NCI-H345 treated with DMSO at 0.1 percent for 48 hours (cell line): ENCODE data around the gene COL26A1.
"Not testable (repeated sequence)": the region's sequence is repeated elsewhere in the genome, so short reads cannot be mapped to it uniquely, and the experiment has no call there.

Experiments used
- DNase-seq: peaks from one replicate; lab custom pipeline; 2025; ENCODE audit not compliant: unreplicated experiment; lab: John Stamatoyannopoulos, UW

The COL26A1 gene

DNA sequence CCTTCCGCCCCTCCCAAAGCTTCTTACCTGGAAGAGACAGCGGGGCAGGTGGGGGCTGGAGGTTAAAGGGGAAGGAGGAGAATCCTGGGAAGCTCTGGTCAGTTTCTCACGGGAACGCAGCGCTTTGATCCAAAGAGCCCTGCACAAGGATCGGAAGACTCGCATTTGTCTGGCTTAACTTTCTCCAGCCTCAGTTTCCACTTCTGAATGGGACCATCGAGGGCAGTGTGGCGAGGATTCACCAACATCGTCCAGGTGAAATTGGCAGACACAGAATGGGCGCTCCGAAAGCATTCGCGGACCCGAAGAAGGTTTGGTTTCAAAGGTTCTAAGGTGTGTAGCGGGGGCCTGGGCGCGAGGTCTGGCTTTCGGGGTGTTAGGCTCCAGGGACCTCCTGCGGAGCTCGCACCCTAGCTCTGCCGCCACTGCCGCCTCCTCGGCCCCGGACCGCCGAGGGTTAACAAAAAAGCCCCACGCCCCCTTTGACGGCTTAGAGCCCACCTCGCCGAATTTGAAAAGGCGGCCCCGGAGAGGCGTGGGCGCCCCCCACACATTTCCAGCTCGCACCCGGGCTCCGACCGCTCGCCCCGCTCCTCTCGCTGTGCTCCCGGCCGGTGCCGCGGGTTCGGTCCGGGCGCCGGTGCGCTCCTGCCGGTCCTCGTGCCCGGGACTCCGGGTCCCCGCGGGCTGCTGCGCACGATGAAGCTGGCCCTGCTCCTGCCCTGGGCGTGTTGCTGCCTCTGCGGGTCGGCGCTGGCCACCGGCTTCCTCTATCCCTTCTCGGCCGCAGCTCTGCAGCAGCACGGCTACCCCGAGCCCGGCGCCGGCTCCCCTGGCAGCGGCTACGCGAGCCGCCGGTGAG, at the start of gene COL26A1:
Gene COL26A1, plus strand, starts transcription at position 542 of the 862 bp plus-strand sequence. Its CDS starts 158 bp downstream, at position 700.
- DNase-seq = no peak

- DNase-seq = no peak
Observed at GRCh38 chr7:101315336-101315735, 47.3 kb upstream of the COL26A1 start.

GRCh38 chr7:101319401-101319800, 43.3 kb upstream of the COL26A1 start:
- DNase-seq = no peak

GRCh38 chr7:101321491-101322401, 40.9 kb upstream of the COL26A1 start, which contains the start of gene IFT22:
IFT22 (minus strand) TSS chr7:101321812; CDS start chr7:101321709, 103 bp downstream.
- peak; percentile 68 for DNase-seq

DNA sequence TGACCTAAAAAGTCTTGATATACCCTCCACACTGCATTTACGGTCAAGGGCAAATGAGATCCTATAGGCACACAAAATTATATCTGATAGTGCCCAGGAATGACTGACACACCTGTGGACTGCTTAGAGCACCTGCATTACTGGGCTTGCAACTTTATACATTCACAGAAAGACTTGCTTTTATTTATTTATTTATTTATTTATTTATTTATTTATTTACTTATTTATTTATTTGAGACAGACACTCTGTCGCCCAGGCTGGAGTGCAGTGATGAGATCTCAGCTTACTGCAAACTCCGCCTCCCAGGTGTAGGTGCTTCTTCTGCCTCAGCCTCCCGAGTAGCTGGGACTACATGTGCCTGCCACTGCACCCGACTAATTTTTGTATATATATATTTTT, 34.5 kb upstream of the COL26A1 start:
- no peak for DNase-seq

- DNase-seq = no peak
Observed at GRCh38 chr7:101330011-101330484, 32.6 kb upstream of the COL26A1 start.

DNA sequence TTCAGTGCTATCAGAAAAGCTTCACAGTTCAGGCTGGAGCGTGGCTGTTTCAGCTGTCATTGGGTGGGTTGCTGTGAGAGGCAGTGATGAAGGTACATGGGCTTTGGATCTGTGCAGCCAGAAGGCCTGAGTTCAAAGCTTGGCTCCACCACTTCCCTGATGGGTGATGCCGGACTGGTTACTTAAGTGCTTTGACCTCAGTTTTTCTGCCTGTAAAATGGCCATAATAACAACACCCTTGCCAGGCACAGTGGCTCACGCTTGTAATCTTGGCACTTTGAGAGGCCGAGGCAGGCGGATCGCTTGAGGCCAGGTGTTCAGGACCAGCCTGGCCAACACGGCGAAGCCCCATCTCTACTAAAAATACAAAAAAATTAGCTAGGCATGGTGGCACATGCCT, 30.6 kb upstream of the COL26A1 start:
- no peak for DNase-seq

- no peak for DNase-seq
Observed at GRCh38 chr7:101333912-101334311, 28.8 kb upstream of the COL26A1 start.

DNA sequence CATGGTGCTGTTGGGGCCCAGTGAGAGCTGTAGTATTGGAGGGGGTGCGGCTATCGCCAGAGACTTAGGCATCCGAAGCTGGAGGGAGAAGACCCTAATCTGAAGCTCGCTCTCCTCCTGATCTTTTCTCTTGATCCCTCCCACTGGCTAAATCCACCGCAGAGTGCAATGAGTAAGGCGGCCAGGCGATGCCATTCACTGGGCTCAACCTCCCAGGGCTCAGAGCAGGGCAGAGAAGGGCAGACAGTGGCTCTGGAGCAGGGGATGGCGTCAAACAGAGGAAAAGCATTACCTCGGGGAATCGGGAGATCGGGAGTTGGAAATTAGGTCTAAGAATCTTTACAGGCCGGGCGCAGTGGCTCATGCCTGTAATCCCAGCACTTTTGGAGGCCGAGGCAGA, 22.3 kb upstream of the COL26A1 start:
- no peak for DNase-seq

DNA sequence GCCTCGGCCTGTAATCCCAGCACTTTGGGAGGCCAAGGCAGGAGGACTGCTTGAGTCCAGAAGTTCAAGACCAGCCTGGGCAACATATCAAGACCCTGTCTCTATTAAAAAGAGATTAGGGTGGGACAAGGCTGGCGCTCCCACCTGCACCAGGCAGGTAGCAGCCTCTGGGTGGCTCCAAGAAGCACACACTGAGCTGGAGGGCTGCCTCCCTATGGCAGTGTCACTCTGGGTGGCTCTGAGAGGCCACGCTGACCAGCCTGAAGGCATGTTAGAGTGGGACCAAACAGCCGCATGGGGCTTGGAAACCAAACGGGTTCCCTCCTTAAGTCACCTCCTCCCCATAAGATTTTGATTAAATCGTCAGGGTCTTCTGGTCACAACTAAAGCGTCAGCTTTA, 19.8 kb upstream of the COL26A1 start:
- no peak for DNase-seq

DNA sequence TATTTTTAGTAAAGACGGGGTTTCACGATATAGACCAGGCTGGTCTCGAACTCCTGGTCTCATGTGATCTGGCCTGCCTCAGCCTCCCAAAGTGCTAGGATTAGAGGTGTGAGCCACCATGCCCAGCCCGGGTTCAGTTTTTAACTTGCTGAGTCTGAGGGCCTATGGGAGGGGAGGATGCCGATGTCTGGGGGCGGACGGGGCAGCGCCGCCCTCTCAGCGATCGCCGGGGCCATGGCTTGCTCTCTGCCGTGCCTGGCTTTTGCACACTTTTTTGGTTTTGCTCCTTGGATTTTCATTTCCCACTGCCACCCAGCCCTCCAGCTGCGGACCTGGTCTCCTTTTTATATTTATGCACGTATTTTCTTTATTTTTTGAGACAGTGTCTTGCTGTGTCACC, 15.2 kb upstream of the COL26A1 start:
- no peak for DNase-seq

- not testable (repeated sequence) for DNase-seq
Observed at GRCh38 chr7:101348456-101349067, 14.1 kb upstream of the COL26A1 start.

GRCh38 chr7:101349300-101349699, 13.4 kb upstream of the COL26A1 start:
- not testable (repeated sequence) for DNase-seq

DNA sequence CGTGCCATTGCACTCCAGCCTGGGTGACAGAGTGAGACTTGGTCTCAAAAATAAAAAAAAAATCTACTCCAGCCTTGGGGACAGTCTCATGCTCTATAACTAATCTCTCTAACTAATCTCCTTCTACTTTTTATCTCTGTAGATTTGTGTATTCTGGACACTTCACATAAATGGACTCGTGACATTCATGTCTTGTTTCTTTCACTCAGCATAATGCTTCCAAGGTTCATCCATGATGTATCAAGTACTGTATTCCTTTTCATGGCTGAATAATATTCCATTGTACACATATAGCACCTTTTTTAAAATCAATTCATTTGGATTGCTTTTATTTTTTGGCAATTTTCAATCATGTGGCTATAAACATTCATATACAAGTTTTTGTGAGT, 9.8 kb upstream of the COL26A1 start:
- DNase-seq = no peak

GRCh38 chr7:101357433-101357832, 5.2 kb upstream of the COL26A1 start:
- DNase-seq = no peak

GRCh38 chr7:101363196-101363733, 590 bp downstream of the COL26A1 start:
- no peak for DNase-seq

DNA sequence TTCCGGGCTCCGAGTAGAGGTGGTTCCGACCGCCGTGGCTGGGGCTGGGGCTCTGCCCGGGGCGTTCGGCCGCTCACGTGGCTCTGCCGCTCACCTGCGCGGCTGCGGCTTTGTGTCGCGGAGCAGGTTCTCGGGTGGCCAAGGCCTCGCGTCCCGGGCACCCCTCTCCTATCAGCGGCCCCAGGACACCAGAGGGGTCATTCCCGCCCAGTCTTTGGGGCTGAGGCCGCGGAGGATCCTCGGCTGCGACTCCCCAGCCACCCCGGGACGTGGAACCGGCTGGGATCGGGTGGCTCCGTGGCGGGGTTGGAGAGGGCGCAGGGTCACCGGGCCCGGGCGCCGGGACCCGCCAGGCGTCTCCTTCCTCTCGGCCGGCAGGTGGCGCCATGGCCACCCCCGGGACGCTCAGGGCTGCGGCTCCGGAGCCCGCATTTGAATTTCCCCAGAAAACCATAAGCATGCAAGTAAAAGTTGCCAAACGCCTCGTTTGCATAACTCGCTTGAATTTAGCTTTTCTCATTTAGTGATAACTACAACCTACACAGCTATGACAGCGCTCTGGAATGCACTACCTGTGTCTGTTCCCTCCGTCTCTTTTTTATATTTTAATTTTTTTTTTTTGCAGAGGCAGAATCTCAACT, 1.2 kb downstream of the COL26A1 start:
- DNase-seq = no peak

DNA sequence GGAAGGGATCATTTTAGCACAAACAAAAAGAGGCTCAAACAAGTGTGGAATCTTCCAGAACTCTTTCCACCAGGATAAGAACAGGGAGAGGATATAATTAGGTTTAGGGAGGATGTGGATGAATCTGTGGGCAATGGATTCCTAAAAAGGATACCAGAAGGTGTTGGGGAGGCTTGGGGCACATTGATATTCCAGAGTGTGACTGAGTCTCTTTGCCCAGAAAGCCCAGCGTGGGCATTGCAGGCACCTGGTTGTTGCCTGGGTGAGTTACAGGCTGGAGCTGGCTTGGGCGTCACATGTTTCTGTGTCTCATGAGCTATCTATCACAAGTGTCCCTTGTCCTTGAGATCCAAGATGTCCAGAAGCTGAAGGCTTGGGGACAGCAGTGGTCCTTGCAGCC, 3.3 kb downstream of the COL26A1 start:
- DNase-seq = no peak

- DNase-seq = no peak
Observed at GRCh38 chr7:101367676-101368075, 5.0 kb downstream of the COL26A1 start.

DNA sequence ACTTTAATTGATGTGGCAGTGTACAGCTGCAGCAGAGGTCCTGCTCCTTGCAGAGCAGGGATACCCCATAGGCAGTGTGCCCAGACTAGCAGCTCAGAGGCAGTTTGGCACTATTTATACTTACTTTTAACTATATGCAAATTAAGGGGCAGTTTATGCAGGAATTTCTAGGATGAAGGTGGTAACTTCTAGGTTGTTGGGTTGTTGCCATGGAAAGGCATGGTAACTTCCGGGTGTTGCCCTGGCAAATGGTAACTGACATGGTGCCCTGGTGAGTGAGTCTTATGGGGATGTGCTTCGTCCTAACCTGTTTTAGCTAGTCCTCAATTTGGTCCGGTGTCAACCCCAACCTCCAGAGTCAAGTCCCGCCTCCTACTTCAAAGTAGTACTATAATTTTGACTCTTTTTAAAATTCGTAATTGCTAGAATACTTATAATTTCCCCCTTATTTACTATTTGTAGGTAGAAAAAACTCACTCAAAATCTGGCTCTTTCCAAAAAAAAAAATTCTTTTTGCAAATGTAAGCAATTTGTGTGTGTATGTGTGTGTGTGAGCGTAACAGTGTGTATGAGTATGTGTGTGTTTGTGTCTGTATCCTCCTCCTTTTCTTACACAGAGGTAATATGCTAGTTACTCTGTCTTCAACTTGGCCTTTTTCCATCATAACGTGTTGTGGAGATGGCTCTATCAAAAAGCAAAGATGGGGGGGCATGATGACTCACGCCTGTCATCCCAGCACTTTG, 5.9 kb downstream of the COL26A1 start:
- DNase-seq = no peak
